ENCODE results near the gene TSTD1.
"Not testable (repeated sequence)": the region's sequence is repeated elsewhere in the genome, so short reads cannot be mapped to it uniquely, and the experiment has no call there.

Gene TSTD1

DNA sequence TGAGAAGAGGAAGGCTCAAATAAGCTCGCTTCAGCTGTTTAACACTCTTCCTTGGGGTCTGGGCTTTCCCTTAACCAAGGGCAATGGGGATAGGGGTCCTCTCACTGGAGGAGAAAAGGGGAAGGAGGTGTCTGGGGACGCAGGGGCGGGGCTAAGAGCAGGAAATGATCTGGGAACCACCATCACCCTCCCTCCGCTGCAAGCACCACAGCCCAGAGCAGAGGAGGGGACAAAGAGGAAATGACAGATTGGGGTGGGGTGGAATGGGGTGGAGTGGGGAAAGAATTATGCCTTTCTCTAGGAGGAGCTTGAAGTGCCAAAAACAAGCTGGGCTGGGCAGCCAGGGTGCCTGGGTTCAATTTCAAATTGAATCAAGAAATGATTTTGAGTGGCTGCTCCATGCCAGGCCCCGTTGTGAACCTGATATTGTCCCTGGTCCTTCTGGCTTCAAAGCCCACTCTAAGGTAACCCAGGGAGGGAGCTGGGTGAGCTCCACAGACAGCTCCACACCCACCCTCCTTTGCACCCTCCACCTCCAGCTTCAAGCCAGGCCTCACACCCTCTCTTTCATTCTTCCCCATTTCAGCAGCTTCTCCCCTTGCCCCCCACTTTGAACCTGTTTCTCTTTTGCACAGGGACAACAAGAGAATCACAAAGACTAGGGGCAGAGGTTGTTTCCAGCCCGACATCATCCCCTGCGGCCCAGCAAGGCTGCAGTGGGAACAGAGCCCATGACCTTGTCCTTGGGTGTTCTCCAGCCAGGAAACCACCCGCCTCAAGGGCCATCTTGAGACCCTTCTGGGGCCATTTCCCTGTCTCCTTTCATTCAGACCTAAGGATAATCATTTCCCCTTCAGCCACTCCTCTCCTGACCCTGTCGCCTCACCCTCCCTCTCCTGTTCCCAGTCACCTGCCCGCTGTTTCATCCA, 29.8 kb upstream of the TSTD1 start:
- DNase-seq = peak; percentile 97 to 98

GRCh38 chr1:161066694-161067093, 27.9 kb upstream of the TSTD1 start:
- no peak for DNase-seq

DNA sequence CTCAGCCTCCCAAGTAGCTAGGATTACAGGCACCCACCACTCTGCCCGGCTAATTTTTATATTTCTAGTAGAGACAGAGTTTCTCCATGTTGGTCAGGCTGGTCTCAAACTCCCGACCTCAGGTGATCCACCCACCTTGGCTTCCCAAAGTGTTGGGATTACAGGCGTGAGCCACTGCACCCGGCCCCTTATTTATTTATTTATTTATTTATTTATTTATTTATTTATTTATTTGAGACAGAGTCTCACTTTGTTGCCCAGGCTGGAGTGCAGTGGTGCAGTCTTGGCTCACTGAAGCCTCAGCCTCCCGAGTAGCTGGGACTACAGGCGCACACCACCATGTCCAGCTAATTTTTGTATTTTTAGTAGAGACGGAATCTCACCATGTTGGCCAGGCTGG, 26.9 kb upstream of the TSTD1 start:
- not testable (repeated sequence) for DNase-seq

GRCh38 chr1:161063936-161064335, 25.2 kb upstream of the TSTD1 start:
- not testable (repeated sequence) for DNase-seq

GRCh38 chr1:161061419-161061818, 22.7 kb upstream of the TSTD1 start:
- DNase-seq = no peak

- DNase-seq = no peak
Measured at GRCh38 chr1:161059293-161059692, 20.5 kb upstream of the TSTD1 start.

DNA sequence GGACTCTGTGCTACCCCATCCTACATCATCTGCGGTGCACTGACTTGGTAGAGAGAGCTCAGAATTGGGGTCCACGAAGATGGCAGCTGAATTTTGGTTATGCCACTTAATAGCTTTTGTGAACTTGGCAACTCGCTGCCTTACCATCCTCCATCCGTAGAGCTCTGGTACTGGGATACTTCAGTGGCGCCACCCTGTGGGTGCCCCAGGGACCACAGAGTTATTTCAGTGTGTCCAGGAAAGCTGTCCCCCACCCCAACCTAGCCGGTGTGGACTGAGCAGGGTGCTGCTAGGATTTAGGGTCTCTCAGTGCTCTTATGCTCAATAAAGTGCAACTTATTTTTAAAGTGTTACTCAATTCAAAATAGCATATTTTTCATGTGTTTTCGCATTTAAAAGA, 16.0 kb upstream of the TSTD1 start:
- DNase-seq = no peak

DNA sequence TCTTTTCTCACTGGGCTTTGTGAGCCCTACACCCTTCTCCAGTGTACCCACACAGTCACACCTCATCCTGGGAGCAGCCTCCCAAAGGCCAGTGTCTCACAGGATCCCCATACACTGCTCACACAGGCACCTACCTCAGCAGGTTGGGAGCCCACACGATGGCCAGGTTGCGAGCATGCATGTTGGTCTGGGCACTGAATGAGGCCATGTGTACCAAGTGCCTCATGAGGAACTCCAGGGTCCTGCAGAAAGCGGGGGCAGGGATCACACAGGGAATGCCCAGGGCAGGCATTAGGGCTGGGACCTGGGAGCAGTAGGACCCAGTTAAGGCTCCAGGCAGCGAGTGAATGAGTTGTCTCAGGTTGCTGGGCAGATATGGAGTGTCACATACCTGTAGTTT, 15.5 kb upstream of the TSTD1 start:
- DNase-seq = no peak

DNA sequence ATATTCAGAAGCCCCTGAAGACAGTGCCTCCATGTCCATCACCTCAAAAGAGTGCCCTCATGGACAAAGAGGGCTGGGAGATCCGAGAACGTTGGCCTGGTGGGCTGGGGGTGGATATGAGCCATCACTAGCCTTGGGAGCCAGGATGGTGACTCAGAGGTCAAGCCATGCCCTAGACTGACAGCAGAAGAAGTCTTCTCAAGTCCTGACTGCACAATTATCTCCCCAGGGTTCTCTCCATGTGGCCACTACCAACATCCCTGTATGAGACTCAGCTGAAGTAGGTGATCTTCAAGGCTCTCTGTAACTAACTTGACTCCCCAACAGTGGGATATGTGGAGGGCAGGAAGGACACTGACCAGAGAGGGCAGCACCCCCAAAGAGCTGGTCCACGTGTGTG, 14.1 kb upstream of the TSTD1 start:
- no peak for DNase-seq

GRCh38 chr1:161051219-161051618, 12.5 kb upstream of the TSTD1 start:
- DNase-seq = no peak

GRCh38 chr1:161048949-161049722, 10.4 kb upstream of the TSTD1 start:
- DNase-seq = no peak

DNA sequence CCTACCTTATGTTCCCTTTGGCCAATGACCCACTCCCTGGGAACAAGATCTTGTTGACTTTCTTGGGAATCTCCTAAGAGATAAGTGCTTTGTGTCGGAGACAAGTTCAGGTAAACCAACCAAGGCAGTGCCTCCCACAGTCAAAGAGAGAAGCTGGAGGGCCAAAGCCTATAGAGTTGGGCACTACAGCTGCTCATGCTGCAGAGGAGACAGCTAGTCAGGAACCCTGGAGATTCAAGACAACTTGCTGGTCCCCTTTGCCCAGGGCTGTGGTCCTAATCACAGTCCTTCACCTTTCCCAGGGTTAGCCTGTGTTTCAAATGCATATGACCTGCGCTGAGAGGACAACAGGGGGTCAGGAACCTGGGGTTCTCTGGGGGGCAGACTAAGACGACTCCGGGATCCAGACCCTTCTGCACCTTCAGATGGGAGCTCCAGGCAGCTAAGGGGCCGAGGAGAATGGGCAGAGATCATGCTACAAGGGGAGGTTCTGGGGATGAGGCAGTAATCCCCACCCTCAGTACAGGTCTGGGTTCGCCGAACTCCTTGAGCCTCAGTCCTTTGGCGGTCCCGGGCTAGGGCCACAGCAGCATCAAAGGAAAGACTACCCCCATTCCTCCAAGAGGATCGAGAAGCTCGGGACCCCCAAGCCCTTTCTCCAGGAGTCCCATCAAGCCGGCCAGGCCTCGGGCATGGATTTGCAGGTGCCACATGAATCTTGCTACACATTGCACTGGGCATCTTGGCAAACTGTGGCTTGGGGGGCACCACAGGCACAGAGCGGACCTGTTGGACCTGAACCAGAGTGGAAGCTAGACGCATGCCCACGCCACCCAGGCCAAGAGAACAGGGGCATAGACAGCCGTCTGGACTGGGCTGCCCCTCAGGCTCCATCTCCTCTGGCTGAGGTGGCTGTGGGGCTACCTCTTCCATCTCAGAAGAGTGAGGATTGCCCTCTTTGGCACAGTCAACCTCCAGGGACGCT, 9.0 kb upstream of the TSTD1 start:
- no peak for DNase-seq

DNA sequence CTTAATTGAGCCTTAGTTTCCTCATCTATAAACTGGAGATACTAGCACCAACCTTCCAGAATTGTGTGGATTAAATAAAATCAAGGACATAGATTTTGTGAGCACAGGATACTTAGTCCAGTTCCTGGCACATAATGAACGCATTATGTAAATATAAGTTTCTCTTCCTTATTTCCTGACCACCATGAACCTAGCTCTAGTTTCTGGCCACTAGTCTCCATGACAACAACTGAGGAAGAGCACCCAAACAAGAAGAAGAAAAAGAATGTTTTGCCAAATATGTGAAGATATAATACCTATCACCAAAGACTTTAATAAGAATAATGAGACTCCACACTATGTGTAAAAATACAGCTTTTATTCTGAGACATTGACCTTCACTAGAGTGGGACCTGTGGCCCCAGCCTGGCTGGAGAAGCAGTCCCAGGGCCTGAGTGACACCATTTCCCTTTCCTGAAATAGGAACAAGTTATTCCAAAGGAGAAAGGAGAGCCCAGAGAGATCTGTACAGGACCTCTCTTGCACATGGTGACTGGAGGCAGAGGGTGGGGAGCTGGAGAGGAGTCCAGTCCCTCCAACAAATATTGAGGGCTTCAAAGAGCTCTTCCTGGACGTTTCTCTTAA, 8.0 kb upstream of the TSTD1 start:
- peak in 1 of 2 experiments; percentile 11 for DNase-seq

- DNase-seq = peak; percentile 96 to 98
Measured at GRCh38 chr1:161045736-161046604, 7.2 kb upstream of the TSTD1 start, which contains the start of gene USF1. Gene USF1, minus strand, starts transcription at chr1:161045977. Its CDS starts 2,702 bp downstream, at chr1:161043275.

DNA sequence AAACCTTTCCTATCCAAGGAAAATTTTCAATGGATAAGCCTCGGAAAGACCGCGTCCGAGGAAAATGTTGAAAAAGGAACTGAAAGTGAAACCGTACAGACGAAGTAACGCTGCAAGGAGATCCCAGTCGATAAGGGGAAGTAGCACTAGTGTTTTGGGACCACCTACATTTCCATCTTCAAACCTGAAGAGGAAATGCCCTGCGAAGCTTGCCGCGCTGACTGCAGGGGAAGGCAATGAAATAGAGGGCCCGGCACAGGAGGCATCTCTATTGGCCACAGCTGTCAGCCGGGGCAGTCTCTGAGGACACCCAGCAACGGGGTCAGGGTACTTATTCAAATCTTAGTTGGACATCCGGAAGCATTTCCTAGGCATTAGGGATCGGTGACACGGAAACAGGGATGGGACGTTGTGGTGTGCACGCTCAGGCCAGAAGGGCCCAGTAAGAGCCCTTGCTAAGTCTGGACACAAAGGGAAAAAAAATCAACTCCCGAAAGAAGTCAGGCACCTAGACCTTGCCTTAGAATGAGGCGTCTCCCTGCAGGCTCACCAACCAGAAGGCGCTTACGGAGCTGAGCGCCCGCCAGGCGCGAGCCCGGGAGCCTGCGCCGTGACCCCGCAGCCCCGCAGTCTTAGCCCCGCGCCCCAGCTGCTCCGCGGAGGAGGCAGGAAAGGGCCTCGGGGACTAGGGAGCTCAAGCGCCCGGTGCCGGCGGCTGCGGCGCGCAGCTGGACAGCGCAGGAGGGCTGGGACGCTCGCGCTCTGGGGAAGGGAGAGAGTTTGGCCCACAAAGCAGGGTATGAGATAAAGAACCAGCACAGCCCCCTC, 6.4 kb upstream of the TSTD1 start:
- DNase-seq = peak; percentile 96 to 97

DNA sequence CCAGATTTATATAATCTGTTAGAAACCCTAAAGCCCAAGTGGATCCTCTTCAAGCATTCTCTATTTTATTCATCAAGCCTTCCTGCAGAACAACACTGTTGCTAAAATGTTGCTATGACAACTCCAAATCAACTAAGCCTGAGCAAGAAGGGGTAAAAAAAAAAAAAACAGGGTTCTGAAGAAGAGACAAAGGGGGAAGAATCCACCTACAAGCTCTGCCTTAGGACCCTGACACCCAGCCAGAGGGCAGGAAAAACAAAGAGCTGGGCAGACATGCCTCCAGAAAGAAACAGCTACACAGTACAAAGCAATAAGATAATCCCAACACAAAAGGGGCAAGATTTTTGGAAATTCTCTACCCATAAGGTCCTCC, 5.8 kb upstream of the TSTD1 start:
- DNase-seq = no peak

GRCh38 chr1:161039546-161039945, 782 bp upstream of the TSTD1 start:
- no peak for DNase-seq

DNA sequence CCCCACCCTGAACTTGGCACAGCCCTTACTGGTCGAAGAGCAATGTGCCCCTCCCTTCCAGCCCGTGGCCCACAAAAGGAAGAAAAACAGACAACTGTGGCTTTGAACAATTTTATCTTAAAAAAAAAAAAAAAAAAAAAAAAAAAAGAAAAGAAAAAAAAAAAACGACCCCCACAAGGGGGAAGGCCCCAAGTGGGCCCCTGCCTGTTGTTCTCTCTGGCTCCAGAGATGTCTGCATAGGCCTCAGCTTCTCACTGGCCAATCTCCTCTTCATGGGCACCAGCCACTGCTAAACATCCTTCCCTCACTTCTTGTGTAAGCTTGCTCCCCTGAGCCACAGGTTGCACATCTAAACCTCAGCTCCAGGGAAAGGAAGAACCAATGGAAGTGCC, 386 bp upstream of the TSTD1 start:
- DNase-seq = no peak

DNA sequence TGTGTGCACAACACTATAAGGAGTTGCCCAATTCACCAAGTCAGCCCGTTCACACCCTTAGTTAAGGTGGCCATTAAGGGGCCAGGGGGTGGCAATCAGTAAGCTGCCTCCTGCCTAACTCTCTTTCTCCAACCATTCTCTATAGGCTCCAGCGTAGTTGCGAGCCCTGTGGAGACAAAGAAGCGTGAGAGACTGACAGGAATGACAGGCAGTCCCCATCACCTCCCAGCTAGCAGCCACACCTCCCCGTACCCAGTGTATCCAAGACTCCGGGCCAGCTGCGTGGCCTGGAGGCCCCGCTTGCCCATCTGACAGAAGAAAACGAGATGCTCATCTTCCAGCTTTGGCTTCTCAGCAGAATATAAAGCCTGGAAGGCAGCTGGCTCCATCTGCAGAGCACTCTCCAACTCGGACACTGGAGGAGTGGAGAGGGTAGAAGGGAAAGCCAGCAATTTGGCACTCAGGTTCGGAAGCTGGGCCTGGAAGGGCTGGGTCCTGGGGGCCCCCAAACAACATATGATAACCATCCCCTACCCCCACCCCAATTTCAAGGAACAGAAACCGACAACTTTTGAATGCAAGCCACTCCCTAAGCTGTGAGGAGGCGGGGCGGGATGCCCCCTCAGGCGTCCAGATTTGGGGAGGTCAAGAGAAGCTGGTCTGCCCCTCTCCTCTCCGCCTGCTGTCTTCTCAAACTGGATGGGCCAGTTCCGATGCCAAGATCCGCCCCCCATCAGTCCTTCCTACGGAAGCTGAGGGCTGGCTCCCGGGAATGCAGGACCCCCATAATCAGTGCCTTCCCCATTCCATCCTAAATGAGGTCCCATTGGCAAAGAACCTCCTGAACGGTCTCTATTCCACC, 872 bp downstream of the TSTD1 start:
- no peak for DNase-seq

Data from Kasumi-1 (cell line).